ENCODE data around the gene CDKAL1. TPM values are rescaled to one million over a fixed set of nuclear protein-coding genes. Genes with fewer than 3 reads are reported as not detected.

CDKAL1 gene
- total RNA-seq, 4 donors from 2014 or later = 10.1 to 22.0 (median 12.5) TPM

- Histone ChIP-seq H3K27me3 (no peaks in the 10 kb centered on the region), H3K9me3 (no peaks in the 10 kb centered on the region), H3K27ac (no peak overlapping the region), H3K4me3 (no peak overlapping the region), H3K4me1 (peaks cover 6% of the 10 kb centered on the region), H3K36me3 (no peaks in the 10 kb centered on the region)
- TF ChIP-seq CTCF (IDR thresholded peaks at IDR 0.05) (no peak), POLR2AphosphoS5 (IDR thresholded peaks at IDR 0.05) (no peak), EP300 (IDR thresholded peaks at IDR 0.05) (no peak), POLR2A (IDR thresholded peaks at IDR 0.05) (no peak)
- 94% methylated on average over 2 of the region's 2 CpGs for WGBS
- no peak for DNase-seq (ENCODE audit: low spot score in 2 of 2)
Observed at GRCh38 chr6:20687494-20687893, 153.2 kb downstream of the CDKAL1 start.

GRCh38 chr6:20688710-20689500, 154.6 kb downstream of the CDKAL1 start:
- 59% methylated on average over 4 of the region's 4 CpGs for WGBS

GRCh38 chr6:20691185-20691584, 156.9 kb downstream of the CDKAL1 start:
- H3K27ac ChIP-seq = no peak overlapping the region
- no peaks in the 10 kb centered on the region for H3K36me3 ChIP-seq
- H3K4me1 ChIP-seq = peaks cover 11% of the 10 kb centered on the region
- no peak overlapping the region for H3K4me3 ChIP-seq
- DNase-seq (ENCODE audit: low spot score in 2 of 2) = no peak
- TF ChIP-seq POLR2AphosphoS5 (IDR thresholded peaks at IDR 0.05) (no peak), EP300 (IDR thresholded peaks at IDR 0.05) (no peak), POLR2A (IDR thresholded peaks at IDR 0.05) (no peak), CTCF (IDR thresholded peaks at IDR 0.05) (no peak)
- no peaks in the 10 kb centered on the region for H3K9me3 ChIP-seq
- no peaks in the 10 kb centered on the region for H3K27me3 ChIP-seq
- 97% methylated on average over 5 of the region's 5 CpGs for WGBS

More at GRCh38 chr6:20688710-20689500, 154.6 kb downstream of the CDKAL1 start:
- no peaks in the 10 kb centered on the region for H3K27me3 ChIP-seq
- peaks cover 11% of the 10 kb centered on the region for H3K4me1 ChIP-seq
- no peaks in the 10 kb centered on the region for H3K36me3 ChIP-seq
- no peak for TF ChIP-seq CTCF (IDR thresholded peaks at IDR 0.05)
- TF ChIP-seq POLR2AphosphoS5 (IDR thresholded peaks at IDR 0.05) = no peak
- no peak for TF ChIP-seq POLR2A (IDR thresholded peaks at IDR 0.05)
- no peak for TF ChIP-seq EP300 (IDR thresholded peaks at IDR 0.05)
- H3K9me3 ChIP-seq = no peaks in the 10 kb centered on the region
- DNase-seq (ENCODE audit: low spot score in 2 of 2) = no peak
- H3K27ac ChIP-seq = no peak overlapping the region
- H3K4me3 ChIP-seq = no peak overlapping the region

GRCh38 chr6:20692023-20692422, 157.8 kb downstream of the CDKAL1 start:
- no peak for DNase-seq (ENCODE audit: low spot score in 2 of 2)
- no peaks in the 10 kb centered on the region for H3K9me3 ChIP-seq
- no peak for TF ChIP-seq POLR2AphosphoS5 (IDR thresholded peaks at IDR 0.05)
- TF ChIP-seq CTCF (IDR thresholded peaks at IDR 0.05) = no peak
- no peak for TF ChIP-seq POLR2A (IDR thresholded peaks at IDR 0.05)
- no peak for TF ChIP-seq EP300 (IDR thresholded peaks at IDR 0.05)
- H3K4me1 ChIP-seq = peaks cover 14% of the 10 kb centered on the region
- no peak overlapping the region for H3K4me3 ChIP-seq
- H3K36me3 ChIP-seq = no peaks in the 10 kb centered on the region
- H3K27ac ChIP-seq = no peak overlapping the region
- H3K27me3 ChIP-seq = no peaks in the 10 kb centered on the region

- 58% methylated on average over 3 of the region's 4 CpGs for WGBS
- no peak for TF ChIP-seq EP300 (IDR thresholded peaks at IDR 0.05)
- TF ChIP-seq POLR2AphosphoS5 (IDR thresholded peaks at IDR 0.05) = no peak
- no peak for TF ChIP-seq CTCF (IDR thresholded peaks at IDR 0.05)
- no peak for TF ChIP-seq POLR2A (IDR thresholded peaks at IDR 0.05)
- no peak for DNase-seq (ENCODE audit: low spot score in 2 of 2)
- H3K9me3 ChIP-seq = no peaks in the 10 kb centered on the region
- no peaks in the 10 kb centered on the region for H3K27me3 ChIP-seq
- peaks cover 14% of the 10 kb centered on the region for H3K4me1 ChIP-seq
- no peak overlapping the region for H3K4me3 ChIP-seq
- no peak overlapping the region for H3K27ac ChIP-seq
- H3K36me3 ChIP-seq = no peaks in the 10 kb centered on the region
Observed at GRCh38 chr6:20693466-20694063, 159.3 kb downstream of the CDKAL1 start.
